HEK293 (cell line): ENCODE data around the gene BBC3.

ENCODE experiments used
- GLI2 ChIP-seq: fragments of 450-650 bp; formaldehyde crosslinking; IDR thresholded peaks from 2 replicates; pipeline ENCODE4; 2017; ENCODE audit warnings: missing biosample characterization, missing genetic modification characterization, low read depth, borderline replicate concordance
- GLIS2 ChIP-seq: fragments of 450-650 bp; formaldehyde crosslinking; IDR thresholded peaks from 2 replicates; pipeline ENCODE4 v1.5.1; 2016; ENCODE audit warnings: missing biosample characterization, missing genetic modification characterization
- KLF1 ChIP-seq: fragments of 450-650 bp; formaldehyde crosslinking; IDR thresholded peaks from 2 replicates; pipeline ENCODE4 v1.5.1; 2016; ENCODE audit warnings: missing biosample characterization, missing genetic modification characterization
- MZF1 ChIP-seq: fragments of 450-650 bp; formaldehyde crosslinking; IDR thresholded peaks from 2 replicates; pipeline ENCODE4 v1.5.1; 2017; ENCODE audit warnings: missing biosample characterization, missing genetic modification characterization, borderline replicate concordance
- TCF7L2 ChIP-seq: IDR thresholded peaks from 2 replicates; pipeline ENCODE4 v1.6.1; 2011; ENCODE audit warnings: low read depth, mild to moderate bottlenecking, inconsistent platforms, low read length, moderate library complexity, borderline replicate concordance
- YY1 ChIP-seq: fragments of 450-650 bp; formaldehyde crosslinking; IDR thresholded peaks from 2 replicates; pipeline ENCODE4 v1.5.1; 2018; ENCODE audit warnings: missing biosample characterization, missing genetic modification characterization
- ZFHX2 ChIP-seq: fragments of 450-650 bp; formaldehyde crosslinking; conservative IDR thresholded peaks from 2 replicates; pipeline ENCODE4 v1.5.1; 2016; ENCODE audit warnings: missing biosample characterization, missing genetic modification characterization
- ZFP3 ChIP-seq: fragments of 450-650 bp; formaldehyde crosslinking; IDR thresholded peaks from 2 replicates; pipeline ENCODE4 v1.5.1; 2016; ENCODE audit warnings: low read depth, missing biosample characterization, missing genetic modification characterization
- ZFP69B ChIP-seq: fragments of 450-650 bp; formaldehyde crosslinking; IDR thresholded peaks from 2 replicates; pipeline ENCODE4 v1.5.1; 2016; ENCODE audit warnings: missing biosample characterization, missing genetic modification characterization
- ZNF157 ChIP-seq: fragments of 450-650 bp; formaldehyde crosslinking; IDR thresholded peaks from 2 replicates; pipeline ENCODE4 v1.5.1; 2016; ENCODE audit warnings: missing biosample characterization, missing genetic modification characterization
- ZNF175 ChIP-seq: fragments of 450-650 bp; formaldehyde crosslinking; IDR thresholded peaks from 2 replicates; pipeline ENCODE4 v1.5.1; 2016; ENCODE audit warnings: missing biosample characterization, missing genetic modification characterization
- ZNF184 ChIP-seq: fragments of 450-650 bp; IDR thresholded peaks from 2 replicates; pipeline ENCODE4 v1.5.1; 2018; ENCODE audit warnings: missing biosample characterization, mild to moderate bottlenecking, missing genetic modification characterization
- ZNF211 ChIP-seq: fragments of 450-650 bp; formaldehyde crosslinking; IDR thresholded peaks from 2 replicates; pipeline ENCODE4 v1.5.1; 2016; ENCODE audit warnings: low read depth, missing biosample characterization, missing genetic modification characterization
- ZNF24 ChIP-seq: fragments of 450-650 bp; formaldehyde crosslinking; IDR thresholded peaks from 2 replicates; pipeline ENCODE4 v1.5.1; 2016; ENCODE audit warnings: missing biosample characterization, missing genetic modification characterization
- ZNF266 ChIP-seq: fragments of 450-650 bp; formaldehyde crosslinking; IDR thresholded peaks from 2 replicates; pipeline ENCODE4 v1.5.1; 2016; ENCODE audit warnings: missing biosample characterization, missing genetic modification characterization, low read depth
- ZNF423 ChIP-seq: fragments of 450-650 bp; formaldehyde crosslinking; IDR thresholded peaks from 2 replicates; pipeline ENCODE4 v1.5.1; 2016; ENCODE audit warnings: missing biosample characterization, missing genetic modification characterization
- ZNF473 ChIP-seq: fragments of 450-650 bp; formaldehyde crosslinking; IDR thresholded peaks from 2 replicates; pipeline ENCODE4 v1.5.1; 2017; ENCODE audit warnings: missing biosample characterization, missing genetic modification characterization
- ZNF514 ChIP-seq: fragments of 450-650 bp; formaldehyde crosslinking; IDR thresholded peaks from 2 replicates; pipeline ENCODE4 v1.5.1; 2016; ENCODE audit warnings: missing biosample characterization, missing genetic modification characterization
- ZNF518A ChIP-seq: fragments of 450-650 bp; formaldehyde crosslinking; conservative IDR thresholded peaks from 2 replicates; pipeline ENCODE4 v1.5.1; 2016; ENCODE audit warnings: low read depth, missing biosample characterization, missing genetic modification characterization
- ZNF529 ChIP-seq: fragments of 450-650 bp; formaldehyde crosslinking; IDR thresholded peaks from 2 replicates; pipeline ENCODE4 v1.5.1; 2017; ENCODE audit warnings: missing genetic modification characterization, missing biosample characterization; ENCODE audit not compliant: insufficient replicate concordance
- ZNF561 ChIP-seq: fragments of 450-650 bp; IDR thresholded peaks from 2 replicates; pipeline ENCODE4 v1.5.1; 2018; ENCODE audit warnings: missing biosample characterization, missing genetic modification characterization, borderline replicate concordance
- ZNF610 ChIP-seq: fragments of 450-650 bp; formaldehyde crosslinking; IDR thresholded peaks from 2 replicates; pipeline ENCODE4 v1.5.1; 2016; ENCODE audit warnings: missing biosample characterization, missing genetic modification characterization, borderline replicate concordance
- ZNF645 ChIP-seq: fragments of 450-650 bp; formaldehyde crosslinking; IDR thresholded peaks from 2 replicates; pipeline ENCODE4; 2016; ENCODE audit warnings: missing biosample characterization, missing genetic modification characterization
- ZNF677 ChIP-seq: fragments of 450-650 bp; IDR thresholded peaks from 2 replicates; pipeline ENCODE4 v1.5.0; 2018; ENCODE audit warnings: missing biosample characterization, mild to moderate bottlenecking, missing genetic modification characterization, moderate library complexity
- ZSCAN23 ChIP-seq: fragments of 450-650 bp; formaldehyde crosslinking; IDR thresholded peaks from 2 replicates; pipeline ENCODE4 v1.5.1; 2016; ENCODE audit warnings: missing biosample characterization, missing genetic modification characterization
- TF ChIP-seq, protein P1 (sequence below): fragments of 450-650 bp; formaldehyde crosslinking; IDR thresholded peaks from 2 replicates; pipeline ENCODE4 v1.5.1; 2016; ENCODE audit warnings: missing biosample characterization, missing genetic modification characterization
- TF ChIP-seq, protein P2 (sequence below): fragments of 450-650 bp; formaldehyde crosslinking; IDR thresholded peaks from 2 replicates; pipeline ENCODE4 v1.5.1; 2016; ENCODE audit warnings: missing biosample characterization, missing genetic modification characterization
- TF ChIP-seq, protein P3 (sequence below): fragments of 450-650 bp; formaldehyde crosslinking; IDR thresholded peaks from 2 replicates; pipeline ENCODE4 v1.5.1; 2016; ENCODE audit warnings: missing biosample characterization, missing genetic modification characterization
- TF ChIP-seq, protein P4 (sequence below): fragments of 450-650 bp; formaldehyde crosslinking; IDR thresholded peaks from 2 replicates; pipeline ENCODE4 v1.5.1; 2017; ENCODE audit warnings: missing biosample characterization, missing genetic modification characterization

BBC3 gene

DNA sequence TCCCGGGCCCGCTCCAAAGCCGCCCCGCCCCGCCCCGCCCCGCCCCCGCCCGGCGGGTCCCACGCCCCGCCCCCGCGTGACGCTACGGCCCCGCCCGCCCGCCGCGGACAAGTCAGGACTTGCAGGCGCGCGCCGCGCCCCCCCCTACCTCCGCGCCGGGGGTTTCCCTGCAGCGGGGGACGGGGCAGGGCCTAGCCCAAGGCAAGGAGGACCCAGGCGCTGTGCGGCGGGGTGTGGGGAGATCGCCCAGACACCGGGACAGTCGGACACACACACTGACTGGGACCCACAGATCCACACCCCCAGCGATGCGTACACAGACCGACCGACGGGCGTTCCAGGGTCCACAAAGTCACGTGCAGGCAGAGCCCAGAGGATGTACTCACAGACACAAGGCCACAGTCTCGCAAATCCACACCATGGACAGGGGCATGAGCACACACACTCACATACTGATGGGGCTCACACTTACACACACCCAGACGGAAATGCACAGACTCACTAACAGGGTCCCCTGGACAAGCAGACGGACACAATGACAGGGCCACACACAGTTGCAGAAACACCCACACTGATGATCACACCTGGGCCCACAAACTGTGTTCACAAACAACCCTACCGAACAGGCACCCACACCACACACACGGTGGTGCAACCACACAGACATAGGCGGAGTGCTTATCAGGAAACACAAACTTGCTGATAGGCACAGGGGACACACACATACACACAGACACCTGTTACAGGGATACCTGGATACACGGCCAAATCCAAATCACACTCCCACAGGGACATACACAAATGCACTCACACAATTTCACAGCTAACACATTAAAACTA is 436 bp upstream of the BBC3 start (continued):
- TF ChIP-seq ZNF645 (tag by site-specific recombination) (0 out of 2 replicates have a peak, but pooled peaks have one; percentile 36), ZFHX2 (peak; percentile 83), ZNF677 (no peak), KLF1 (peak; percentile 85), ZNF266 (tag by site-specific recombination) (no peak), ZFP3 (tag by site-specific recombination) (no peak), TCF7L2 (no peak), ZNF529 (tag by site-specific recombination) (no peak), ZNF157 (tag by site-specific recombination) (no peak; the same call in 1 of the 2 replicates), GLIS2 (peak; percentile 95), YY1 (no peak), ZSCAN23 (tag by site-specific recombination) (no peak), ZNF184 (tag by site-specific recombination) (no peak), GLI2 (tag by site-specific recombination) (no peak), ZNF24 (tag by site-specific recombination) (no peak), ZNF561 (peak; percentile 62), ZNF514 (no peak), ZNF518A (tag by site-specific recombination) (no peak), ZNF175 (tag by site-specific recombination) (no peak), MZF1 (tag by site-specific recombination) (no peak), ZNF423 (tag by site-specific recombination) (no peak), ZNF610 (tag by site-specific recombination) (no peak), ZNF211 (tag by site-specific recombination) (no peak; the same call in 1 of the 2 replicates), ZNF473 (no peak), ZFP69B (tag by site-specific recombination) (peak; percentile 94)
- TF ChIP-seq, protein P1, sequence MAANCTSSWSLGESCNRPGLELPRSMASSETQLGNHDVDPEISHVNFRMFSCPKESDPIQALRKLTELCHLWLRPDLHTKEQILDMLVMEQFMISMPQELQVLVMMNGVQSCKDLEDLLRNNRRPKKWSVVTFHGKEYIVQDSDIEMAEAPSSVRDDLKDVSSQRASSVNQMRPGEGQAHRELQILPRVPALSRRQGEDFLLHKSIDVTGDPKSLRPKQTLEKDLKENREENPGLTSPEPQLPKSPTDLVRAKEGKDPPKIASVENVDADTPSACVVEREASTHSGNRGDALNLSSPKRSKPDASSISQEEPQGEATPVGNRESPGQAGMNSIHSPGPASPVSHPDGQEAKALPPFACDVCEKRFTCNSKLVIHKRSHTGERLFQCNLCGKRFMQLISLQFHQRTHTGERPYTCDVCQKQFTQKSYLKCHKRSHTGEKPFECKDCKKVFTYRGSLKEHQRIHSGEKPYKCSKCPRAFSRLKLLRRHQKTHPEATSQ (tag by site-specific recombination): no peak
- TF ChIP-seq, protein P2, sequence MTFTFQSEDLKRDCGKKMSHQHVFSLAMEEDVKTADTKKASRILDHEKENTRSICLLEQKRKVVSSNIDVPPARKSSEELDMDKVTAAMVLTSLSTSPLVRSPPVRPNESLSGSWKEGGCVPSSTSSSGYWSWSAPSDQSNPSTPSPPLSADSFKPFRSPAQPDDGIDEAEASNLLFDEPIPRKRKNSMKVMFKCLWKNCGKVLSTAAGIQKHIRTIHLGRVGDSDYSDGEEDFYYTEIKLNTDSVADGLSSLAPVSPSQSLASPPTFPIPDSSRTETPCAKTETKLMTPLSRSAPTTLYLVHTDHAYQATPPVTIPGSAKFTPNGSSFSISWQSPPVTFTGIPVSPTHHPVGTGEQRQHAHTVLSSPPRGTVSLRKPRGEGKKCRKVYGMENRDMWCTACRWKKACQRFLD (tag by site-specific recombination): no peak
- TF ChIP-seq, protein P3, sequence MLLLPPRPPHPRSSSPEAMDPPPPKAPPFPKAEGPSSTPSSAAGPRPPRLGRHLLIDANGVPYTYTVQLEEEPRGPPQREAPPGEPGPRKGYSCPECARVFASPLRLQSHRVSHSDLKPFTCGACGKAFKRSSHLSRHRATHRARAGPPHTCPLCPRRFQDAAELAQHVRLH (tag by site-specific recombination): peak; percentile 67
- TF ChIP-seq, protein P4, sequence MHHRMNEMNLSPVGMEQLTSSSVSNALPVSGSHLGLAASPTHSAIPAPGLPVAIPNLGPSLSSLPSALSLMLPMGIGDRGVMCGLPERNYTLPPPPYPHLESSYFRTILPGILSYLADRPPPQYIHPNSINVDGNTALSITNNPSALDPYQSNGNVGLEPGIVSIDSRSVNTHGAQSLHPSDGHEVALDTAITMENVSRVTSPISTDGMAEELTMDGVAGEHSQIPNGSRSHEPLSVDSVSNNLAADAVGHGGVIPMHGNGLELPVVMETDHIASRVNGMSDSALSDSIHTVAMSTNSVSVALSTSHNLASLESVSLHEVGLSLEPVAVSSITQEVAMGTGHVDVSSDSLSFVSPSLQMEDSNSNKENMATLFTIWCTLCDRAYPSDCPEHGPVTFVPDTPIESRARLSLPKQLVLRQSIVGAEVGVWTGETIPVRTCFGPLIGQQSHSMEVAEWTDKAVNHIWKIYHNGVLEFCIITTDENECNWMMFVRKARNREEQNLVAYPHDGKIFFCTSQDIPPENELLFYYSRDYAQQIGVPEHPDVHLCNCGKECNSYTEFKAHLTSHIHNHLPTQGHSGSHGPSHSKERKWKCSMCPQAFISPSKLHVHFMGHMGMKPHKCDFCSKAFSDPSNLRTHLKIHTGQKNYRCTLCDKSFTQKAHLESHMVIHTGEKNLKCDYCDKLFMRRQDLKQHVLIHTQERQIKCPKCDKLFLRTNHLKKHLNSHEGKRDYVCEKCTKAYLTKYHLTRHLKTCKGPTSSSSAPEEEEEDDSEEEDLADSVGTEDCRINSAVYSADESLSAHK (tag by site-specific recombination): no peak
